HCT116 (cell line): Measurements from ENCODE around the gene NF1. TPM values are rescaled to one million over a fixed set of nuclear protein-coding genes. Genes with fewer than 3 reads are reported as not detected.

Experiments
- ATAC-seq: fragments of 200-7000 bp; cut with Tn5 transposase; 2 replicates; pipeline ENCODE4 v1.9.1; 2020; ENCODE audit warnings: mild to moderate bottlenecking, moderate library complexity
- BruUV-seq: library from RNA; stranded (reverse); fragments of 400-500 nt; replicated peaks from 2 replicates; lab custom pipeline; 2021; lab: Mats Ljungman, UMichigan
- CTCF ChIA-PET: fragments of 300-600 bp; sonication (Branson Sonifier 250); formaldehyde crosslinking; loops from one replicate; lab custom pipeline; 2021; ENCODE audit warnings: antibody characterized with exemption; lab: Charles Lee
- POLR2A ChIA-PET: fragments of 300-600, 350-600 bp; sonication (Branson Sonifier 250); formaldehyde crosslinking; loops from one replicate; lab custom pipeline; 2021; ENCODE audit warnings: antibody characterized with exemption; lab: Charles Lee
- RAD21 ChIA-PET, 2 experiments: fragments of 300-600 bp; sonication (Branson Sonifier 250); formaldehyde crosslinking; loops; one replicate each; lab custom pipeline; 2023; ENCODE audit warnings: low total read pairs in 2 of 2; ENCODE audit not compliant: uncharacterized antibody in 2 of 2, unreplicated experiment in 2 of 2, low non-redundant PET in 1 of 2; lab: Charles Lee
- DNase-seq: peaks from one replicate; pipeline ENCODE4 v3.0.0-alpha.2; 2010; ENCODE audit warnings: low read depth, low spot score
- H2AFZ ChIP-seq: fragments of 200-600 bp; shearing (Covaris generic), sonication (generic); 2 replicates; pipeline ENCODE4 v1.6.1; 2017; ENCODE audit warnings: low read depth, mixed run types, mixed read lengths, antibody characterized with exemption, low read length; ENCODE audit not compliant: poor library complexity, severe bottlenecking
- H3K27ac ChIP-seq: 2 replicates; pipeline ENCODE4 v1.5.1; 2012; ENCODE audit warnings: low read depth, low read length
- H3K27me3 ChIP-seq: fragments of 200-600 bp; sonication (generic); 2 replicates; pipeline ENCODE4 v1.6.1; 2016; ENCODE audit warnings: mixed run types, low read length, mixed read lengths; ENCODE audit not compliant: insufficient read depth
- H3K36me3 ChIP-seq, 2 experiments: fragments of 200-500 bp in 1 of 2; fragments of 200-600 bp in 1 of 2; sonication (Bioruptor generic) in 1 of 2; sonication (generic) in 1 of 2; 2 replicates each; pipeline versions ENCODE4 v1.5.1 to v1.6.1; 2014 to 2016; ENCODE audit warnings: low read length in 2 of 2, inconsistent platforms in 1 of 2, mixed read lengths in 1 of 2, mixed run types in 1 of 2; ENCODE audit not compliant: insufficient read depth in 2 of 2, control insufficient read depth in 1 of 2
- H3K4me1 ChIP-seq, 2 experiments: fragments of 200-600 bp in 1 of 2; sonication (generic) in 1 of 2; 2 replicates each; pipeline versions ENCODE4 v1.5.1 to v1.6.1; 2012 to 2017; ENCODE audit warnings: low read length in 2 of 2, inconsistent platforms in 1 of 2, mild to moderate bottlenecking in 1 of 2, mixed read lengths in 1 of 2, mixed run types in 1 of 2, moderate library complexity in 1 of 2; ENCODE audit not compliant: insufficient read depth in 2 of 2, control insufficient read depth in 1 of 2
- H3K4me2 ChIP-seq: fragments of 200-600 bp; sonication (generic); 2 replicates; pipeline ENCODE4 v1.6.1; 2017; ENCODE audit warnings: mixed run types, low read length, mixed read lengths
- H3K4me3 ChIP-seq, 2 experiments: fragments of 200-600 bp in 1 of 2; sonication (generic) in 1 of 2; replicated peaks in 1 of 2; 2 replicates each; pipeline ENCODE4 v1.5.1; 2011 to 2016; ENCODE audit warnings: low read length in 2 of 2, control low read depth in 1 of 2, low read depth in 1 of 2, mild to moderate bottlenecking in 1 of 2, mixed read lengths in 1 of 2, mixed run types in 1 of 2
- H3K79me2 ChIP-seq: fragments of 200-600 bp; sonication (generic); 2 replicates; pipeline ENCODE4 v1.6.1; 2017; ENCODE audit warnings: mild to moderate bottlenecking, mixed run types, low read length, moderate library complexity, mixed read lengths; ENCODE audit not compliant: insufficient read depth
- H3K9ac ChIP-seq: fragments of 200-600 bp; sonication (generic); 2 replicates; pipeline ENCODE4 v1.6.1; 2016; ENCODE audit warnings: low read length, mixed read lengths
- H3K9me2 ChIP-seq: fragments of 200-600 bp; sonication (generic), shearing (Covaris generic); 2 replicates; pipeline ENCODE4 v1.6.1; 2017; ENCODE audit warnings: mixed run types, mild to moderate bottlenecking, moderate library complexity; ENCODE audit not compliant: insufficient read depth
- H3K9me3 ChIP-seq, 2 experiments: fragments of 200-500 bp in 1 of 2; fragments of 200-600 bp in 1 of 2; sonication (Bioruptor generic) in 1 of 2; sonication (generic) in 1 of 2; 2 replicates each; pipeline ENCODE4 v1.6.1; 2014 to 2017; ENCODE audit warnings: low read length in 2 of 2, mixed read lengths in 2 of 2, inconsistent platforms in 1 of 2, low read depth in 1 of 2, mild to moderate bottlenecking in 1 of 2, mixed run types in 1 of 2, moderate library complexity in 1 of 2; ENCODE audit not compliant: control insufficient read depth in 1 of 2, insufficient read depth in 1 of 2
- H4K20me1 ChIP-seq: fragments of 200-600 bp; sonication (generic), shearing (Covaris generic); 2 replicates; pipeline ENCODE4 v1.6.1; 2017; ENCODE audit warnings: mixed run types, mild to moderate bottlenecking, moderate library complexity; ENCODE audit not compliant: insufficient read depth
- EGR1 ChIP-seq: IDR thresholded peaks from 2 replicates; pipeline ENCODE4 v1.6.1; 2012; ENCODE audit warnings: low read depth
- FOSL1 ChIP-seq: IDR thresholded peaks from 2 replicates; pipeline ENCODE4 v1.6.1; 2012; ENCODE audit warnings: low read depth
- POLR2A ChIP-seq: IDR thresholded peaks from 2 replicates; pipeline ENCODE4 v1.7.0; 2011; ENCODE audit warnings: borderline replicate concordance; ENCODE audit not compliant: insufficient read depth, insufficient read length; ENCODE audit errors: extremely low read depth
- POLR2AphosphoS5 ChIP-seq: IDR thresholded peaks from 2 replicates; pipeline ENCODE4 v1.6.1; 2011; ENCODE audit warnings: mild to moderate bottlenecking, low read depth, low read length, moderate library complexity
- RAD21 ChIP-seq: IDR thresholded peaks from 2 replicates; pipeline ENCODE4 v1.6.1; 2012; ENCODE audit warnings: low read depth, mild to moderate bottlenecking
- SIN3A ChIP-seq: IDR thresholded peaks from 2 replicates; pipeline ENCODE4 v1.6.1; 2012; ENCODE audit warnings: low read depth
- SP1 ChIP-seq: IDR thresholded peaks from 2 replicates; pipeline ENCODE4 v1.6.1; 2012; ENCODE audit warnings: low read depth
- TCF7L2 ChIP-seq: IDR thresholded peaks from 2 replicates; pipeline ENCODE4 v1.7.0; 2011; ENCODE audit warnings: borderline replicate concordance, inconsistent platforms; ENCODE audit not compliant: insufficient read depth, insufficient read length; ENCODE audit errors: extremely low read depth
- YY1 ChIP-seq: IDR thresholded peaks from 2 replicates; pipeline ENCODE4 v1.6.1; 2011; ENCODE audit warnings: low read length, low read depth, moderate library complexity, mild to moderate bottlenecking; ENCODE audit not compliant: insufficient replicate concordance; ENCODE audit errors: extremely low read depth
- ZBTB33 ChIP-seq: IDR thresholded peaks from 2 replicates; pipeline ENCODE4 v1.6.1; 2011; ENCODE audit warnings: mild to moderate bottlenecking, low read length, moderate library complexity; ENCODE audit not compliant: insufficient replicate concordance; ENCODE audit errors: extremely low read depth
- ZFX ChIP-seq: fragments of 450-650 bp; IDR thresholded peaks from 2 replicates; pipeline ENCODE4 v1.6.1; 2017
- intact Hi-C: fragments of 100-400 bp; cut with micrococcal nuclease; formaldehyde crosslinking; loops from 2 replicates; pipeline ENCODE4 v1.10.0; 2022
- total RNA-seq: library from RNA; stranded (reverse); gene quantifications from one replicate; pipeline ENCODE4 v1.2.1, GENCODE V29; 2021; ENCODE audit not compliant: unreplicated experiment
- TF ChIP-seq, protein P1 (sequence below): IDR thresholded peaks from 2 replicates; pipeline ENCODE4 v1.6.1; 2012
- TF ChIP-seq, protein P2 (sequence below): IDR thresholded peaks from 2 replicates; pipeline ENCODE4 v1.6.1; 2012

Gene NF1
- total RNA-seq, 1 experiment from 2014 or later, result 20.8 TPM

DNA sequence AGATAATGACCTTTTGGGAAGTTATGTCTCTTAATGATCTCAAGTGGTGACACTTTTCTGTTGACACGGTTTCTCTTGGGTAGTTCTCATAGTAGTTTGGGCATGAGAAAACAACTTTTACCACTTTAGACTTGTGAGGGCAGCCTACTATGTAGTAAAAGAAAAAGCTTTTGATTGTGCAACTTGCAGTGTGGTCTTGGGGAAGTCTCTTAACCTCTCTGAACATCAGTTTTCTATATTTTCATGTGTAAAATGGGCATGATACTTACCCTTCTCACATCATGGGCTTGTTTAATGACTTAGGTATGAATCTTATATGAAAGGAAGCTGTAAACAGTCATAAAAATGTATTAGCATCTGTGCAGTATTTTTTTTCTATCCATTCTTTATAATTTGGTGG, 11.2 kb downstream of the NF1 start:
- no peaks in the 10 kb centered on the region for H3K9me2 ChIP-seq
- no TSS peak for BruUV-seq
- no peak for ATAC-seq
- no peak overlapping the region for H3K4me3 ChIP-seq
- RAD21 ChIA-PET, result no interaction called here
- no peak overlapping the region for H3K27ac ChIP-seq
- POLR2A ChIA-PET, result interaction anchor here (2.1 kb wide), 1 partner anchor 11 kb away, joined by 5 read pairs; the partner anchor contains the start of gene NF1
- intact Hi-C loops, result no loop called here
- peaks cover 97% of the 10 kb centered on the region for H3K79me2 ChIP-seq
- H3K9ac ChIP-seq, result no peak overlapping the region
- no peaks in the 10 kb centered on the region for H3K9me3 ChIP-seq
- no peaks in the 10 kb centered on the region for H3K4me1 ChIP-seq
- H4K20me1 ChIP-seq, result peaks cover 3% of the 10 kb centered on the region; the same call in 1 of the 2 replicates
- no peaks in the 10 kb centered on the region for H3K36me3 ChIP-seq
- no peak overlapping the region for H3K4me2 ChIP-seq
- CTCF ChIA-PET, result no interaction called here
- no peak overlapping the region for H2AFZ ChIP-seq
- no peak for DNase-seq
- no peaks in the 10 kb centered on the region for H3K27me3 ChIP-seq
- TF ChIP-seq YY1 (no peak), POLR2AphosphoS5 (no peak), TCF7L2 (no peak), ZFX (no peak), EGR1 (no peak), FOSL1 (no peak), POLR2A (no peak), RAD21 (no peak), SP1 (no peak), SIN3A (no peak), ZBTB33 (no peak)
- TF ChIP-seq, protein P1, sequence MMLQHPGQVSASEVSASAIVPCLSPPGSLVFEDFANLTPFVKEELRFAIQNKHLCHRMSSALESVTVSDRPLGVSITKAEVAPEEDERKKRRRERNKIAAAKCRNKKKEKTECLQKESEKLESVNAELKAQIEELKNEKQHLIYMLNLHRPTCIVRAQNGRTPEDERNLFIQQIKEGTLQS, result no peak
- TF ChIP-seq, protein P2, sequence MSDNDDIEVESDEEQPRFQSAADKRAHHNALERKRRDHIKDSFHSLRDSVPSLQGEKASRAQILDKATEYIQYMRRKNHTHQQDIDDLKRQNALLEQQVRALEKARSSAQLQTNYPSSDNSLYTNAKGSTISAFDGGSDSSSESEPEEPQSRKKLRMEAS, result no peak
